NCI-H146 treated with DMSO at 0.1 percent for 48 hours (cell line): ENCODE data around the gene MYH10.
"Not testable (repeated sequence)": the region's sequence is repeated elsewhere in the genome, so short reads cannot be mapped to it uniquely, and the experiment has no call there.

ENCODE experiments used
- DNase-seq: peaks from one replicate; lab custom pipeline; 2025; ENCODE audit not compliant: unreplicated experiment; lab: John Stamatoyannopoulos, UW

The MYH10 gene

DNA sequence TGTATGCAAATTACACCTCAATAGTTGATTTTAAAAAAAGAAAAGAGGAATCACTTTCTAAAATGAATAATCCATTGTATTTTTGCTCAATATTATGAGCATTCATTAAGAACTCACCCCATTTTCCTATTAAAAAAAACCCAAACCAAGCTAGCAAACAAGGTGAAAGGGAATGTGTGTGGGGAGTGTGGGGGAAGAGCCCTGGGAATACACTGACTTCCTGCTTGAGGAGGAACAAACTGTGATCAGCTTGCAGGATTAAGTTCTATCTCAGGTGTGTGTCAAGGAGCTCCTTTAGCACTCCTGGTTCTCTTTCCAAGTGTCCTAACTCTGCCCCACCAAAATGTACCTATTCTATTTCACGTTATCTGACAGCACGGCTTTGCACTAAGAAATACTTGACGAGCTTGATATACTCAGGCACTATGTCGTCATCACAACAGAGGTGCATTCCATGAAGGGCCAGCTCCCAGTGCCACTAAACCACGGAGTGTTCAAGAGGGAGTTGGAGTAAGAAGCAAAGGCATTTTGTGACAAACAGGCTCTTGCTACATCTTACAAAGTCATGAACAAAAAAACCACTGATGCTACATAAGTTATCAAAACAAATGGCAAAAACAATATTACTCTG is 73.2 kb downstream of the MYH10 start:
- no peak for DNase-seq

DNA sequence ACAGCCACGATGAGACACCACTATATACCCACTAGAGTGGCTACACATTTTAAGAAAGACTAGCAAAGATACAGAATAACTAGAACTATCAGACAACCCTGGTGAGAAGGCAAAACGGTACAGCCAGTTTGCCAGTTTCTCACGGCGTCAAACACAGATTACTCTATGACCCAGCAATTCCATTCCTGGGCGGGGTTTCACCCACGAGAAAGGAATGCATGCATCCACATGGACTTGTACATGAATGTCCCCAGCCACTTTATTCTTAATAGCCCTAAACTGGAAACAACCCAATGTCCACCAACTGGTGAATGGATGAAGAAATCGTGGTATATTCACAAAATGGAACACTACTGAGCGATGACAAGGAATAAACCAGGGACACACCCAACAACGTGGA is 74.5 kb downstream of the MYH10 start:
- DNase-seq = no peak

DNA sequence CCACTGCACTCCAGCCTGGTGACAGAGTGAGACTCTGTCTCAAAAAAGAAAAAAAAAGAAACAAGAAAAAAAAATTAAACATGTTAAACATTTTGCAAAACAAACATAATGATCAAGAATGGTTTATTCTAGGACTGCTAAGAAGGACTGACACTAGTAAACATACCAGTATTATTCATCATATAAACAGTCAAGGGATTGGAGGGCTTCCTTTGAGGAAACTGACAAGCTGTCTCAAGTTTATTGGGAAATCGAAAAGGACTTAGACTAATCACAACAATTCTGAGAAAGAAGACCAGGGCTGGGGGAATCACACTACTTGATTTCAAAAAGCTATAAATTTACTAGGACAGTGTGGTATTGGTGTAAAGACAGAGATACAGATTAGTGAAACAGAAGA is 75.5 kb downstream of the MYH10 start:
- DNase-seq = no peak

GRCh38 chr17:8552577-8553320 is 77.8 kb downstream of the MYH10 start:
- no peak for DNase-seq

GRCh38 chr17:8542599-8543502 is 87.7 kb downstream of the MYH10 start:
- DNase-seq = no peak

DNA sequence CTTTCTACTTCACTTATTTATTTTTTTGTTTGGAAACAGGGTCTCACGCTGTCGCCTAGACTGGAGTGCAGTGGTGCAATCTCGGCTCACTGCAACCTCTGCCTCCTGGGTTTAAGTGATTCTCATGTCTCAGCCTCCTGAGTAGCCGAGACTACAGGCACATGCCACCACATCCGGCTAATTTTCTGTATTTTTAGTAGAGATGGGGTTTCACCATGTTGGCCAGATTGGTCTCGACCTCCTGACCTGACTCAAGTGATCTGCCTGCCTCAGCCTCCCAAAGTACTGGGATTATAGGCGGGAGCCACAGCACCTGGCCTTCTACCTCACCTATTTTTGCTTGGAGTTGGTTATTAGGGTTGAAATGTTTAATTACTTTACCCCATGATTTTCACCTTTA is 90.5 kb downstream of the MYH10 start:
- DNase-seq = not testable (repeated sequence)

- DNase-seq = no peak
Observed at GRCh38 chr17:8537734-8538133, 92.8 kb downstream of the MYH10 start.

DNA sequence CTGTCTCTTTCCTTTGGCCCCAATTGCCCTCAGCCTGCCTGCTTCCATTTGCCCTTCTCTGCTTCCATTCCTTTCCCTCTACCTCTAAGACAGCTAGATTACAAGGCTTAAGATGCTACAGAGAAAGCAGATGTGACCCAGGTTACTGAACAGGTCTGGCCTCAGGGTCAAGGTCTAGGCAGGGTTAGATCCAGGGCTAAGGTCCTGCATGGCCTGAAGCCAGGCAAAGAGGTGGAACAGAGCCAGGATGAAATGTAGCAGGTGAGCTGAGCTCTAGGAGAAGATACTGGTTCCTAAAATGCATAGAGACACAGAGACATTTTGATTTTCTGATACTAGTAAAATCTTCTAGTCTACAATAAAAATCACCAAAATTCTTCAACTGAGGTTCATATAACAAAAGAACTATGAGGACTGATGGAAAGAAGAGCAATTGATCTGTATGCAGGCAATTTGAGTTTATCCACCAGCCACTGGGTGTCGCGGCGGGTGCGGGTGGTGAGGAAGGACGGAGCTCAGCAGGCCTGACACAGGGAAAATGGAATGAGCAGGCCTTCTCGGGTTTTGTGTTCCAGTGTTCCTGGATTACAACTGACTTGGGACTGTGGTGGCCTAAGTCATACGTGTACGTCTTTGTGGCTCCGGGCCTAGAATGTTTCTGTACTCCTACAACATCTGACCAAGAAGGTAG is 95.9 kb downstream of the MYH10 start:
- DNase-seq = no peak

DNA sequence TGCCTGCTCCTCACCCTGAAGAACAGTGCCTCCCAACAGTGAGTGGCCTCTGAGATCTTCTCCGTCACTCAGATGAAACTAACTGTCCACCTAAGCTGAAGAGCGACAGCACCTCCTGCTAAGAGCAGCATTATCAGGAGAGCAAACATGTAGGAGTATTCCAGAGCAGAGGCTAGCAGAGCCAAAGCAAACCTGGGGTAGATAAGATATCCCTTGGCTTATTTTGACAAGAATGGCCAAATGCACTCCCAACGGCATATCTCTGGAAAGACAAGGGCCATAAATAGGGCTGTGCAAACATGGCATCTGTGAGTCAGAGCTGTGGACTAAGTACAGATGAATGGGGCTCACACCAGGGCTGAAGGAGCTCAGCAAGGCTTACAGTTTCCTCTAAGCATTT is 98.5 kb downstream of the MYH10 start:
- DNase-seq = no peak

DNA sequence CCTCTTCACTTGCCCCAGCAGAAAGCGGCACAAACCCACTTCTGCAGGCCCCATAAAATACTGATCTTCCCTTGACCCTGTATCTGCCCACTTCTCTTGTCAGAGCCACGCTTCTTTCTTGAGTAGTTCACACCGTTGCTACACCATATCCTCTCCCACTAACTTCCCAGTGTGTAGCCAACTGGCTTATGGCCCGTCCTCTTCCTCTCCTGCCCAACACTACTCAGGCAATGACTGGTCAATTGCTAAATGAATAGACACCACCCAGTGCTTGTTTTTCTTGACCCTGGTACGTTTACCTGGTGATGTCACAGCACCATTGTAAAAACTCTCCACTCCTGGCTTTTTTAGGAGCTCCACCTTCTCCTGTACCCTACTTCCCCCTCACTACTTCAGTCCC is 107.9 kb downstream of the MYH10 start:
- DNase-seq = no peak

DNA sequence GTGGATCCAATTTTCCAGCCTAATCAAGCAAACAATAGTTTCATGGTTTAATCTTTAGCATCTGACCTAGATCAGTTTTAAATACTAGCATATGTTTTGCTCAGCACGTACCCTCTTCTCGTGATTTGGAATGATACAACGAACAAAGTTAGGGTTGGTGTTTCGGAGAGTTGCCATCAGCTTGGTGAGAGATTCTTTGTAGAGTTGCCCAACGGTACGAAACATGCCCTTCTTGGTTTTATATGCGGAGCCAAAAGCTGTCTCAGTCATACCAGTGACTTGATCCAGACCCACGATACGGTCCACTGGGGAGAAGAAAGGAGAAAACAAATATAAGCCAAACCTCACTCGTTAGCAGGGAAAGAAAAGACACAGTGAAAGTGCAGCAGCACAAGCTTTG is 109.5 kb downstream of the MYH10 start:
- DNase-seq = no peak

DNA sequence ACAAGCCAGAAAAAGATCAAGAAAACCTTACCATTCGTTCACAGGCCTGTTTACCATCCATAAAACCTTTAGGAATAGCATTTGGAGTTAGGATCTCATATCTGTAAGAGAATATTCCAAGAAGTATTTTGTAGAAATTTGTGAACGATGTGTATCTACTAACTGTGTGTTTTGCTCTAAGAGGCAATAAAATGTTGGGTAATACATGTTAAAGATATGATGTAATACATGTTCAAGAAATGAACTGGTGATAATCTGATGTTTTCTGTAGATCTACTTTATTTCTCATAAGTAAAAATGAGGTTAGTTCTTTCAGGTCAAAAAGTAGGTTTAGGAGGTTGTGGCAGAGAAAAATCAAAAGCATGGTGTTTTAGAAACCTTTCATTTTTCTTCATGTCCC is 111.7 kb downstream of the MYH10 start:
- no peak for DNase-seq

- no peak for DNase-seq
Observed at GRCh38 chr17:8518326-8518725, 112.2 kb downstream of the MYH10 start.

DNA sequence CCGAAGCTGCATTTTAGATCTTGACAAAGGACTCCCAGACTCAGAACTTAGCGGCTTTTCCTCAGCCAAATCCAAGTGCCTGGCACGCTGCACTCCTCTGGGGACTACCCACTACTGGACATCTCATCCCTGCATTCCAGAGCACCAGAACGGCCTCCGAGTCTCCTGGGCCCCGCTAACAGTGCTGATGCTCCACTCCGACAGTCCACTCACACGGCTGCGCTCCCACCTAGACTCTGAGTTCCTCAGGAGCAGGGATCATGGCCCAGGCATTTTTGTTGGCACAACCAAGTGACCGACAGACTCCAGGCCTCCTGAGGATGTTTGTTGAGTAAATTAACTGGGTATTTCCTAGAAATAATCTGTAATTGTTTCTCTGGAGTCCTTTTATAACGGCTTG is 115.7 kb downstream of the MYH10 start:
- DNase-seq = no peak

- no peak for DNase-seq
Observed at GRCh38 chr17:8506145-8506544, 124.4 kb downstream of the MYH10 start.

GRCh38 chr17:8504460-8505207 is 125.9 kb downstream of the MYH10 start:
- DNase-seq = no peak

DNA sequence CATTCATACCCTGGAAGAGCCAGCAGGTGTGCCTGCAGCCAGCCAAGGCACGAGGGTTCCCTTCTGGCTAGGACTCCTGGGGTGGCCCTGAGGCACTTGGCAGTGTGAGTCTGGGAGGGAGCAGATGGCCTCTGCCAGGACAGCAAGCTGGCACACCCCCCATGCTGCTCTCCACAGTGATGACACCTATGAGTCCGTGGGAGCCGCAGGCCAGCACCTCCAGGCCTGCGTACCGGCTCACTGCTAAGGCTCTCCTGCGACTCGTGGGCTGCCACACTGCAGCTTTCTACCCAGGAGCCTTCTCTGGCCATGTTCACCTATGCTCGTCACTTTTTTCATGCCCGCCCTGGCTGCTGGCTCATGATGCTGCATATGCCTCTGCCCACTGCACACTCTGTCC is 126.7 kb downstream of the MYH10 start:
- no peak for DNase-seq

DNA sequence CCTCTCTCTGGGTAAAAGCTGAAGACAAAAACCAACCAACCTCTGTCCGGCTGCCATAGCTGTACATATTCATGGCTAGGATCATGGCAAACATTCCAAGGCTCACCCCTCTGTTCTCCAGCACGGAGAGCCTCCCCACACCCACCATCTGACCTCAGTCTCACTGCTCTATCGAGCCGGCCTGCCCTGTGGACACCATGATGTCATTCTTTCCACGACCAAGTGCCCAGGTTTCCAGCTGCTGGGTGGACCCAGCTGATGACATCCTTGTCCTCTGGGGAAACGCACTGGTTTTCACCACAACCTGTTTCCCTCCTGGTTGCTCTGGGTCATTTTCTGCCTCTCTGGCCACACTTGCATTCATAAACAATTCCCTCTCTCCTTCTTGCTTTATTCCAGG is 127.2 kb downstream of the MYH10 start:
- DNase-seq = no peak

DNA sequence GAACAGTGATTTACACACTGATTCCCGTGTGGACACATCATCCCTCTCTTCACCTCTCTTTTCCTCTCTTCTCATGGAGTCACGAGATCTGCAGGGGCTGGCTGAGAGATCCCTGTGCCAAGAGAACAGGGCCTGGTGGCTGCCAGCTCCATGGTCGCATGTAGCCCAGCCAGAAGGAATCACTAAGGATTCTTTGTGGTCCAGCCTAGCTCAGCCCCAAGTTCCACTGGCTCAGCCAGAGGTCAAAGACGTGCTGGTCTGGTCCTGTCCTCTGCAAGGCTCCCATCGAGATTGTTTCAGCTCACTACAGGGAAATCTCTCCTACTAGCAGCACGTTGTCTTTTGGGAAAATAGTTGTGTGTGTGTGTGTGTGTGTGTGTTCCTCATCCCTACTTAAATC is 128.4 kb downstream of the MYH10 start:
- no peak for DNase-seq

GRCh38 chr17:8500609-8501008 is 129.9 kb downstream of the MYH10 start:
- DNase-seq = no peak

DNA sequence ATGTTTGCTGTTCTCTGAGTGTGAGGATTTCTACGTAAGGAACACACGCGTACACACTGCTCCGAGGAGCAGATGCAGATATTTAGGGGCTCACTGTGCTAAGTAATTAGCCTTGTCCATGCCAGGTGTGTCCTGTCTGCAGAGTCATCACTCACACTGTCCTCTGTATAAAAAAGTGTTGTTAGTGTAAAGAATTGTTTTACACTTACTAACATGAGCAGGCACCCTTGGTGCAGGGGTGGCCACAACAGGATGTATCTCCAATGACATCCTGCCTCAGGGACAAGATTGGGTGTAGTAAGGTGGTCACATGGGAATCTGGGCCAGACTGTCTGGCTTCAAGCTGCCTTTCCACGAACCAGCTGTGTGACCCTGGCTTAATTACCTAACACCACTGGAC is 130.9 kb downstream of the MYH10 start:
- no peak for DNase-seq
